K562 (cell line): Measurements from ENCODE around the gene EIF3I. TPM values are rescaled to one million over a fixed set of nuclear protein-coding genes. Genes with fewer than 3 reads are reported as not detected.

Source experiments
- DEAF1 ChIP-seq: fragments of 450-650 bp; formaldehyde crosslinking; IDR thresholded peaks from 2 replicates; pipeline ENCODE4 v1.4.0; 2020; ENCODE audit warnings: mild to moderate bottlenecking, moderate library complexity
- DLX4 ChIP-seq: fragments of 250-450 bp; sonication (Bioruptor Pico); IDR thresholded peaks from 2 replicates; pipeline ENCODE4 v1.6.1; 2021; ENCODE audit warnings: mild to moderate bottlenecking
- E2F8 ChIP-seq: fragments of 450-650 bp; IDR thresholded peaks from 2 replicates; pipeline ENCODE4 v1.7.1; 2018; ENCODE audit warnings: mild to moderate bottlenecking, low read depth; ENCODE audit not compliant: partially characterized antibody
- ERF ChIP-seq: fragments of 450-650 bp; formaldehyde crosslinking; IDR thresholded peaks from 2 replicates; pipeline ENCODE4 v1.4.0; 2020; ENCODE audit warnings: mild to moderate bottlenecking, mixed read lengths
- FOXJ2 ChIP-seq: fragments of 200-800 bp; sonication (Bioruptor generic); IDR thresholded peaks from 2 replicates; pipeline ENCODE4 v1.6.1; 2016; ENCODE audit warnings: missing genetic modification characterization, missing compliant biosample characterization
- HDAC8 ChIP-seq: fragments of 450-650 bp; IDR thresholded peaks from 2 replicates; pipeline ENCODE4 v1.6.1; 2016; ENCODE audit warnings: mild to moderate bottlenecking, missing genetic modification characterization, moderate library complexity, missing compliant biosample characterization
- HMG20B ChIP-seq: fragments of 250-450 bp; sonication (Bioruptor Pico); IDR thresholded peaks from 2 replicates; pipeline ENCODE4 v1.5.0; 2021; ENCODE audit warnings: mild to moderate bottlenecking
- KAT7 ChIP-seq: sonication (generic); formaldehyde crosslinking; IDR thresholded peaks from 2 replicates; pipeline ENCODE4 v1.8.0; 2022; ENCODE audit warnings: missing genetic modification reagents, mild to moderate bottlenecking, borderline replicate concordance
- L3MBTL2 ChIP-seq: fragments of 450-650 bp; IDR thresholded peaks from 2 replicates; pipeline ENCODE4 v1.6.1; 2016; ENCODE audit warnings: mild to moderate bottlenecking, moderate library complexity
- LCOR ChIP-seq: sonication (generic); formaldehyde crosslinking; IDR thresholded peaks from 2 replicates; pipeline ENCODE4 v1.8.0; 2022; ENCODE audit warnings: mild to moderate bottlenecking, missing genetic modification reagents
- MLX ChIP-seq, 2 experiments: fragments of 450-650 bp in 1 of 2; sonication (generic) in 1 of 2; formaldehyde crosslinking; conservative IDR thresholded peaks; 2 replicates each; pipeline versions ENCODE4 v1.4.0 to v1.8.1; 2020 to 2022; ENCODE audit warnings: mild to moderate bottlenecking in 1 of 2, missing genetic modification reagents in 1 of 2
- NFIC ChIP-seq: fragments of 450-650 bp; IDR thresholded peaks from 2 replicates; pipeline ENCODE4 v1.6.1; 2017; ENCODE audit warnings: mild to moderate bottlenecking, inconsistent platforms
- PML ChIP-seq: IDR thresholded peaks from 2 replicates; pipeline ENCODE4 v1.6.1; 2012; ENCODE audit warnings: low read length, inconsistent platforms
- POLR2AphosphoS5 ChIP-seq: IDR thresholded peaks from 2 replicates; pipeline ENCODE4 v1.6.1; 2011; ENCODE audit warnings: mild to moderate bottlenecking, low read depth, low read length, moderate library complexity; ENCODE audit not compliant: control insufficient read depth, insufficient read depth
- POLR2B ChIP-seq: fragments of 450-650 bp; IDR thresholded peaks from 2 replicates; pipeline ENCODE4 v1.6.1; 2018; ENCODE audit warnings: low read depth; ENCODE audit not compliant: partially characterized antibody
- RBFOX2 ChIP-seq: fragments of 200-400 bp; formaldehyde crosslinking; IDR thresholded peaks from 2 replicates; pipeline ENCODE4 v1.6.1; 2017; ENCODE audit warnings: low read depth, mild to moderate bottlenecking, low read length, moderate library complexity
- RFX1 ChIP-seq: fragments of 450-650 bp; IDR thresholded peaks from 2 replicates; pipeline ENCODE4 v1.6.1; 2016; ENCODE audit warnings: mild to moderate bottlenecking, moderate library complexity
- RUNX1 ChIP-seq: sonication (generic); IDR thresholded peaks from 2 replicates; pipeline ENCODE4 v1.6.1; 2016; ENCODE audit warnings: antibody characterized with exemption, low read depth
- SMARCB1 ChIP-seq: IDR thresholded peaks from 2 replicates; pipeline ENCODE4 v1.6.1; 2011; ENCODE audit warnings: improper control_type of control experiment, low read depth; ENCODE audit not compliant: insufficient read length
- TFAP4 ChIP-seq: sonication (generic); formaldehyde crosslinking; IDR thresholded peaks from 2 replicates; pipeline ENCODE4 v1.8.0; 2022; ENCODE audit warnings: missing genetic modification reagents, mild to moderate bottlenecking, moderate library complexity, borderline replicate concordance
- THRAP3 ChIP-seq: fragments of 450-650 bp; IDR thresholded peaks from 2 replicates; pipeline ENCODE4 v1.6.1; 2016; ENCODE audit warnings: mild to moderate bottlenecking, inconsistent platforms, borderline replicate concordance
- USF1 ChIP-seq: sonication (generic); formaldehyde crosslinking; IDR thresholded peaks from 2 replicates; pipeline ENCODE4 v1.9.0; 2022; ENCODE audit warnings: mild to moderate bottlenecking, missing genetic modification reagents
- WHSC1 ChIP-seq: IDR thresholded peaks from one replicate; pipeline ENCODE4 v1.6.1; 2012; ENCODE audit warnings: low read length, control low read depth, inconsistent platforms
- polyA plus RNA-seq, 8 experiments: library from polyadenylated mRNA; depleted of rRNA in 4 of 8; stranded (reverse) in 5 of 8; unstranded in 3 of 8; fragments of >200 nt; fragmentation: Nextera tagmentation in 2 of 8; fragmentation: Illumina TruSeq in 1 of 8; extraction: Ambion mirVana in 2 of 8; extraction: Trizol in 1 of 8; gene quantifications; 2 replicates each; pipeline versions ENCODE4 v1.2.1 to v1.2.3, GENCODE V29; 2011 to 2014; ENCODE audit warnings: inconsistent platforms in 1 of 8, missing spikeins in 1 of 8
- total RNA-seq, 7 experiments: library from RNA; depleted of rRNA in 6 of 7; stranded (reverse); fragments of >200 nt in 6 of 7; fragmentation: Illumina TruSeq in 2 of 7; extraction: Trizol in 2 of 7; gene quantifications; 2 replicates each; pipeline versions ENCODE4 v1.2.1 to v1.2.3, GENCODE V29; 2011 to 2021; ENCODE audit warnings: low replicate concordance in 1 of 7

The EIF3I gene
- total and polyA plus RNA-seq, 9 of the 15 experiments (the other 6 are each of a cell fraction or from before 2014, with no cell fraction given), result 414 to 1,526 (median 635) TPM

GRCh38 chr1:32208891-32209328, 13.3 kb upstream of the EIF3I start, which contains the start of gene DCDC2B (continued):
- TF ChIP-seq E2F8 (no peak), PML (no peak), USF1 (CRISPR knock-in tag) (0 out of 2 replicates have a peak, but pooled peaks have one; percentile 9), POLR2B (peak; percentile 14), FOXJ2 (tag) (peak; percentile 85), DLX4 (CRISPR knock-in tag) (no peak), POLR2AphosphoS5 (no peak; the same call in 1 of the 2 replicates), RUNX1 (no peak), THRAP3 (no peak), SMARCB1 (no peak), WHSC1 (no peak), MLX (CRISPR knock-in tag; conservative IDR thresholded peaks at IDR 0.05) (no peak), L3MBTL2 (no peak), HMG20B (CRISPR knock-in tag) (no peak), HDAC8 (tag) (no peak), RBFOX2 (peak; percentile 45; the same call in 1 of the 2 replicates), TFAP4 (peak; percentile 69; the same call in 1 of the 2 replicates), RFX1 (peak; percentile 89), NFIC (peak; percentile 54), ERF (CRISPR knock-in tag) (no peak; the same call in 1 of the 2 replicates), LCOR (0 out of 2 replicates have a peak, but pooled peaks have one; percentile 49), DEAF1 (CRISPR knock-in tag) (no peak), KAT7 (CRISPR knock-in tag) (no peak)
